ENCODE data around the gene UST. TPM values are rescaled to one million over a fixed set of nuclear protein-coding genes. Genes with fewer than 3 reads are reported as not detected.

Gene UST
- total RNA-seq, 1 donor from 2014 or later = under 0.01 TPM

GRCh38 chr6:149059557-149059956, 312.7 kb downstream of the UST start:
- no peak for DNase-seq (ENCODE audit: low read depth in 2 of 2)

- peak; percentile 56 to 65 for DNase-seq (ENCODE audit: low read depth in 2 of 2)
Measured at GRCh38 chr6:149060300-149060984, 313.6 kb downstream of the UST start.

DNA sequence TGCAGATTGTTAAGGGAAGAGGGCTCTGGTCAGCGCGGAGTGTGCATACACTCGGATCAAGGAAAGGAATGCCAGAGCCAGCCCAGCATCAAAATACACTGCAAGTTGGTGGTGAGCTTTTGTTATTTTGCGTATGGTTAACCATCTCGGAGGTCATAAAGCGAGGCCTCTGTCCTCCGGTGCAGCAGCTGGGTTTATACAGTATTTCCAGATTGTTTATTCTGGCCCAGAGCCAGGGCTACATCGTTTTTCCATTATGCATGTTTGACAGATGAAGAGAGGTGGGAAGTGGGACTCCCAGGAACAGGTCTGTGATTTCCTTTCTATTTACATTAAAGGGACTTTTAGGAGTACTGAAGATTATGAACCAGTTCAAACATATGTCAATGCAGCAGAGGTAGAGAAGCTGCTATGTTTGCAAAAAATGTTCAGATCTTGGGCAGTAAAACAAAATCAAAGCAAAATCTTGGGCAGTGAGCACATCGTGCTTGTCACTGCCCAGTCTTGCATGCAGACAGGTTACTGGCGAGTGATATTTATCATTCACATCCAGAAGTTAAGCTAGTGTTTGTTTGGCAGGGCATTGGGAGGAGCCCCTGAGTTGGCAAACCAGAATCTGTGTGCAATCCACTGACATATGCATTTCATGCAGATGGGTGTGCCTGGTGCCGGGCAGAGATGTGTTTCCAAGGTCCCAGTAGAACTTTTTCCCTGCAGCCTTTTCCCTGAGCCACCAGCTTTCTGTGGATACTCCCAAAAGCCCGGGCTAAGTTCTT, 314.3 kb downstream of the UST start:
- DNase-seq (ENCODE audit: low read depth in 2 of 2) = peak; percentile 50 to 68

GRCh38 chr6:149061930-149062329, 315.1 kb downstream of the UST start:
- no peak for DNase-seq (ENCODE audit: low read depth in 2 of 2)

DNA sequence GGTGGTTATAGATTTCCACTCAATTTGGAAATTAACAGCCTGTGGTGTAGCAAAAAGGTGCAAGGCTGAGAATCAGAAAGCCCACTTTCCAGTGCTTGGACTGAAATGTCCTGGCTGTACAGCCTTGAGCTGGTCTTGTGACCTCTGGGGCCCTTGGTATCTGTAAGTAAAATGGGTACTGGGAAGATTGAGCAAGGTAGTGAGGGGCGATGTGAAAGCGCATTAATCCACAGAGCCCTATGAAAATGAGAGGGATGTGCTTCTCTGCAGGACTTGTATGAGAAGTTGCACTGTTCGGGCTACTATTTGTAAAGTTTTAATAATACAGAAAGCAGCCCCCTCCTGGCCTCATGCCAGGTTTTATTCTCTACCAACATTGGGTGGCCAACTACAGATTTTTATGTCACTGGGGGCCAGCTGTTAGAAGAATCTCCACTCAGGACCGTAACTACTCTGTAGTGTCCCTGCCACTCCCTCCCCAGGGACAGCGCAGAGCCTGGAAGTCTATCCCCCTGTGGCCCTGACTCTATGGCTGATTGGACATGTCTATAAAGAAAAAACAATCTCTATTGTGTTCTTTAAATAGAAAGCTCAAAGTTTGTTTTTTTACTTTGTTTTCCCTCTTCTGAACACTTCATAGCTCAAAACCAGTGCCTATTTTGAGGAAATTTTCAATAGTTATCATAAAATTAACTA, 316.0 kb downstream of the UST start:
- no peak for DNase-seq (ENCODE audit: low read depth in 2 of 2)

DNA sequence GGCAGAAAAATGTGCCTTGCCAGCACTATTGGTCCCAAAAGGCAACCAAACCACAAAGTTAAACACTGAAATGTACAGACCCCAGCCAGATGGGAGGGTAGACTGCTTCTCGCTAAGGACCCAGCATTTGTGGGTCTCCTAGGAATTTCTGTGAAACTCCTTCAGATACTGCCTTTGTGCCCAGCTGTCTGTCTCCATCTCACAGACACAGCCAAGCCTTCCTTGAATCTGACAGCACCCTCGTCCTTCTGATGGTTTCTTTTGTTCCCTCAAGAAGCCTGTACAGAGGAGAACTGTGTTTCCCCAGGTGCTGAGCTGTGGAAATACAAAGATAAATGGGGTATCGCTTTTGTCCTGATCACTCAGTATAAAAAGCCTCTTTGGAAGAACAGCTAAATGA, 316.6 kb downstream of the UST start:
- no peak for DNase-seq (ENCODE audit: low read depth in 2 of 2)

DNA sequence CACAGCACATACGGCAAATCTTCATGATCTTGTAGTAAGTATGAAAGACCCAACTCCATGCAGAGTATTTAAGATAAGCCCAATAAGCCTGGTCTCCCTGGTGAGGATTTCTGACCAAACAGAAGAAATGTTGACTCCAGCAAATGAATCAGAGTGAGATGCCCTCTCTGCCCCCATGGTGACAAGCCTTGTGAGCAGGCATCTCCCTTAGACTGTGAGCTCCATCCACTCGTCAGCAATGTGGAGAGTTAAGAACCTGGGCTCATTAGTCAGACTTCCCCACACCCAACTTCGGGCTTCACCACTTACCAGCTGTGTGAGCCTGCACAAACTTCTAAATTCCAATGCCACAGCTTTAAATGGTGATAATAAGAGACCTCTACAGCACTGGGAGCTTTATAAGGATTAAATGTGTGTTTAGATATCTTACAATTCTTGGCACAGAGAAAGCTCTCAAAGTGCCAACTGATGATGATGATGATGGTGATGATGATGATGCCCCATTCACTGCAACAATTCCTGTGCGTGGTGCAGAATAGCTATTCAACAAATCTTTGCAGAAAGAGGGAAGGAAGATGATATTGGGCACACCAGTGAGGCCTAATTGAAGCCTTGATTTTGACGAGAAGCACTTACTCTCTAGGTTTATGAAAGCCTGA, 317.3 kb downstream of the UST start:
- no peak for DNase-seq (ENCODE audit: low read depth in 2 of 2)

DNA sequence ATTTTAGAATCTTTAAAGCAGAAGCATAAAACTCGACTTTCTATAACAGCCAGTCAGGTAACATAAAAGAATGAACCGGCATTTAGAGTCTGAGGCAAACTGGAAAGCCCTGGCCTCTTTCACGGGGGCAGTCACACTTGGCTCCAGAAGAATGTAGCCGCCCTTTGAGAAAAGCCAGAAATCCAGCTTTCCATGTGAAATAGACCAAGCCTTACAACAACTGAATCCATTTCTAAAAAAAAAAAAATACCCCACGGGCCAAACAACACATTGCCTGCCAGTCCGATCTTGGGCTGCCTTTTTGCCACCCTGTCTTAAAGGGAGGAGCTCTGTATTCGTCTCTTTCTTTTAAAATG, 317.8 kb downstream of the UST start:
- DNase-seq (ENCODE audit: low read depth in 2 of 2) = no peak

DNA sequence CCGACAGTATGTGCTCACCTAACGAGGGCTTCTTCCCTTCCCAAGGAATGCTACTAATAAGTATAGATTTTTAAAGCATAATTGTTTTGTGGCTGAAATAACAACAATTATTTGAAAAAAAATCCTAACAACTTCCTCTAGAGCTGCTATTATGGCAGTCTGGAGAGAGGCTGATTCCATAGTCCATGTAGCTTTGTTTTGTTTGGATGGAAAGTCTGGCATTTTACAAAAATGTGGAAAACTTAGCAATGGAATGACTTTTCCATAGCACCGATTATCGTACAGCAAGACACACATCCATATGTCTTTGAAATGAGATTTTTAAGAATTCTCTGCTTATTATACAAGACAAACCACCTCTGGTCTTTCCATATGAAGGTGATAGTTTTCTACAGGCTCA, 318.3 kb downstream of the UST start:
- DNase-seq (ENCODE audit: low read depth in 2 of 2) = peak in 1 of 2 donors; percentile 45

DNA sequence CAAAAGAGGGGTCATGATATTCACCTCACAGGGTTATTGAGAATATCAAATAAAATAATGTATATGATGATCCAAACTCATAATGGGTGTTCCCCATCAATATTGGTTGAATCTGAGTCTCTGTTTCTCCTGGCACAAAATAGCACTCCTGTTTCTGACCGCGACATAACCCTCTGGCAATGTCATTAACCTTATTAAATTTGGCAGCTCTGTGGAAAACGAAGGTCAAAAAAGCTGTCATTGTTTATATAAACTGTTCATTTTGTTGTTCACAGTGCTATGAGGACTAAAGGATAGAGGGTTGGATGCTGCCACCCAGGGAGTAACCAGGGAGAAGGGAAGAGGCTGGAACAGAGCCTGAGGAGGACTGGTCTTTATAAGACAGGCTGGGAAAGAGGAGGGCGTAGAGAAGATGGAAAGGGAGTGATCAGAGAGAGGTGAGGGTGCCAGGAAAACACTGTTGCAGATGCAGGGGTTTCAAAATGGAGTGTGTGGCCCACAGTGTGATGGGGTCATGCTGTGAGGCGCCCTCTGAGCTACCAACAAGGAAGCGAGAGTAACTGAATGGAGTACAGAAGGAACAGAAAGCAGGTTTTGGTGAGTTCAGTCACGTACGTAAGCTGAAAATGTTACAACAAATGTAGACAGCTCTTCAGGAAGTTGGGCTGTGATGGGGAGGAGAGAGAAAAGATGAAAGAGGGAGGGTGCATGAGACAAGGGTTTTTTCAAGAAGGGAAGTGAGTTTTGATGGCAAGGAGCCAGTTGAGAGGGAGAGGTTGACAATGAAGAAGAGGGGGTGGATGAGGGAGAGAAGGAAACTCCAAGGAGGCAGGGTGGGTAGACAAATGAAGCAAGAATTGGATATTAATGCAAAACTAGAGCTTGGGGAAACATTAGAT, 319.1 kb downstream of the UST start:
- no peak for DNase-seq (ENCODE audit: low read depth in 2 of 2)

DNA sequence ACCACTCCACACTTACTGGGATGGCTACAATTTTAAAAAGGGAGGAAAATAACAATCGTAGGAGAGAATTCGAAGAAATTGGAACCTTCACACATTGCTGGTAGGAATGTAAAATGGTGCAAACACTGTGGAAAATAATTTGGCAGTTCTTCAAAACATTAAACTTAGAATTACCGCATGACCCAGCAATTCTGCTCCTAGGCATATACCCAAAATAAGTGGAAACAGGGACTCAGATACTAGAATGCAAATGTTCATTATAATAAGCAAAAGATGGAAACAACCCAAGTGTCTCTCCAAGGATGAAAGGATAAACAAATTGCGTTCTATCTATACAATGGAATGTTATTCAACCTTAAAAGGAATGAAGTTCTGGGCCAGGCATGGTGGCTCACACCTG, 325.2 kb downstream of the UST start:
- DNase-seq (ENCODE audit: low read depth in 2 of 2) = no peak

- no peak for DNase-seq (ENCODE audit: low read depth in 2 of 2)
Measured at GRCh38 chr6:149074832-149075258, 328.0 kb downstream of the UST start.

DNA sequence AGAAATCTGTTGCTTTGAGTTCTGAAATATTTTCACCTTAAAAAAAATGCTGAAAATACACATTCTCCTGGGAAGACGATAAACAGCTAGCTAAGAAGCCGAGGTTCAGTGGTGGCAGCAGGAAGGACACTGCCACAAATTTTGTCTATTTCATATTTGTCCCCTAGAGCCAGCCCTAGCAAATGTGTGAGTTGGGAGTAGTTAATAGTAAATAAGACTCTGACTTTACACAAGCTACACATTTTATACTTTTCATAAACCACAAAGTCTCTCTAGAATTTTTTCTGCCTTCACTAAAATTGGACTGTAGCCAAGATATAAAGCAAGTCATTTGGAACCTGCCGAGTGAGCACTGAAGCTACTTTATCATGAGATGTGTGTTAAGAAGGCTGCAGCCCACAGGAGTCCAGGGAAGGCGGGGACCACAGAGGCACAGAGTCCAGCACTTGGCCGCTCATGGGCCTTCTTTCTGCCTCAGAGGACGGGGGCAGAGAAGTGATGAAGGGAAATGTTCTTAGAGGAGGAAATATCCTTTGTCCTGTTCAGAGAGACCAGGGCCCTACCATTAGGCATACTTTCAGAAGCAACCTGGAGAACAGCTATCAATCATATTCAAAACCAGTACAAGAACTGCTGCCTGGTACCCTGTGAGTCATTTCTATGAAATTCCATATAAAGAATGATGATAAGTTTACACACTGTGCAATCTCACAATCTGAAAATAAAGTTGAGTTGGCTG, 329.0 kb downstream of the UST start:
- peak in 1 of 2 donors; percentile 10 for DNase-seq (ENCODE audit: low read depth in 2 of 2)

DNA sequence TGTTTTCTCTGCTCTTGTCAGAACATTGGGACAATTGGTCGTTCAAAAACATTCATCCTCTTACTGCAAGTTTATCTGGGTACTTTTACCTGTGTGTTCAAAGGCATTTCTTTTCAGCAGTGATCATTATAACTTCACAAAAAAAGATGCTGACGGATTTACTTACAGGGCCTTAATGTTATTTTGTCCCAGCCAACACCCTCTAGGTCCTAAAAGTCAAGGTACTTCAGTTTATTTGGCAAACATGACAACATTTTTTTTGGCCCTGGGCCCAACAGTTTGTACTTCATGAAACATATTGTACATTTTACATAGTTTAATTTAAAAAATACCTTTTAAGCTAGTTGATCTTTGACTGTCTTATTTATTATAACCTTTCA, 329.5 kb downstream of the UST start:
- no peak for DNase-seq (ENCODE audit: low read depth in 2 of 2)

- DNase-seq (ENCODE audit: low read depth in 2 of 2) = no peak
Measured at GRCh38 chr6:149077208-149077607, 330.4 kb downstream of the UST start.

DNA sequence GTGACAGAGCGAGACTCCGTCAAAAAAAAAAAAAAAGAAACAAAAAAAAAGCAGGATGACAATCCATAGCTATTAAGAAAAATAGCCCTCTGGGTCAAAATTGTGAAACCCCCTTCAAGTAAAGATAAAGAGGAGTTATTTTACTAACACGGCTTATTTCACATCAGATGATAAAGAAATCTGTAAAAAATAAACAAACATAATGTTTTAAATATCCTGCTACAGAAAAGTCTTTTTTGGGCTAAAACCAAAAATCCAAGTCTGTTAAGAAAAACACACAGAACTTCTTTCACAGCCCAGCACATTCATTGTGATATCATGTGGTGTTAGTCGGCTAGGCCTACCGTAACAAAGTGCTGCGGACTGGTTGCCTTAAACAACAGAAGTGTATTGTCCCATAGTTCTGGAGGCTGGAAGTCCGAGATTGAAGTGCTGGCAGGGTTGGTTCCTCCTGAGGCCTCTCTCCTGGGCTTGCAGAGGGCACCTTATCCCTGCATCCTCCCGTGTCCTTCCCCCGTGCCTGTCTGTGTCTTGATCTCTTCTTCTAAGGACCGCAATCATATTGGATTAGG, 331.5 kb downstream of the UST start:
- DNase-seq (ENCODE audit: low read depth in 2 of 2) = no peak

DNA sequence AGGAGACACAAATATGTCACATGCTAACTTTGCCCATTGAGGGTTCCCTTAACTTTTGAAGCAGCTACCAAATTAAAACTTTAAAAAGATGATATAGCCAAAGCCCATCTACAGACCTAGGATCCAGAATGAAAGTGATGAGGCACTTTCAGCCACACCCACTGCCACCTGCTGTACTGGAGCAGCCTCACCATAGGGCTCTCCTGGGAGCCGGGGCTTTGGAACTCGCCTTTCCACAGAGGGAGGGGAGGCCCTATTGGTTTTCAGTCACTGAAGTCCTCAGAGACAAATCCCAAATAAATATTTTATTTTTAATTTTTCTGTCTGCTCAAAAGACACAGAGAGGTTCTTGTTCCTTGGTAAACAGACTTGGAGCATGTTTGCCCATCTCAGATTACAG, 332.6 kb downstream of the UST start:
- DNase-seq (ENCODE audit: low read depth in 2 of 2) = no peak

DNA sequence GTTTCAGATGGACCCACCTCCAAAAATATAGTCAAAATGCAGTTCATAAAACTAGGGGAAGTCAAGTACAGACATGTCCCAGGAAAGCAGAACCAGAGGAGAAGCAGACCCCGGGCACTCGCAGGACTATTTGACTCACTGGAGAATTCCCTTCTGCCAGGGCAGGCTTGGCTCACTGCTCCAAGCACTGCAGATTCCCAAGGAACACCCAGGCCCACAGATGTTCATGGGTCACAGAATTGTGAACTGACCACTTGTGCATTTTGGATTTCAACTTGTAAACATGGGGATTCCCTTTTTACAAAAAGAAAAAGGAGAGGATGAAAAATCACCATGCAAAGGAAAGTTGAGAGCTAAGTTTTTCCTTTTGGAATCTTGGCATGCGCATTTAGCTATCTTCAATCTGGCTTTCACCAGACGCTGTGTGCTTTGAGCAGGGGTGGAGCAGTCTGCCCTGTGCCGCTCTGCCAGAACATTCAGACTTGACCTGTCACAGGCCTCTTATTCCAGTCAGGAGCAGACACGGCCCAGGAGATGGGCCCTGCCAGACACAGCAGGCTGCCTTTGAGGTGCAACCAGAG, 333.2 kb downstream of the UST start:
- DNase-seq (ENCODE audit: low read depth in 2 of 2) = no peak

DNA sequence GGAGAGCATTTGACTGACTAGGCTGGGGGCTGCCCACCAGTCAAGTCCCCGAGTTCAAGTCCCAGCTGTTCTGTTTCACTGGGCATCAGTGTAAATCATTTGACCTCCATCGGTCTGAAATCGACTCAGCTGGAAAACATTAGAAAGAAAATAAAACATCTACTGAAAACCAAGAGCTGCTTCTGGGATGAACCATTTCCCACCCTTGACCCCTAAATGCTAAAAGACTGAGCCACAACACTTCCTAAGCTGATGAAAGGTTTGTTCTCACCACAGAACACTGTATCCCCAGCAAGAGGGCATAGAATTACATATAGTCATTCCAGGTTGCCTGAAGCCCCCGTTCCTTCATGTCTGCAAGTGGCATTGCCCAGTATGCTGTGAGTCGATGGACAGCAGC, 333.7 kb downstream of the UST start:
- no peak for DNase-seq (ENCODE audit: low read depth in 2 of 2)

DNA sequence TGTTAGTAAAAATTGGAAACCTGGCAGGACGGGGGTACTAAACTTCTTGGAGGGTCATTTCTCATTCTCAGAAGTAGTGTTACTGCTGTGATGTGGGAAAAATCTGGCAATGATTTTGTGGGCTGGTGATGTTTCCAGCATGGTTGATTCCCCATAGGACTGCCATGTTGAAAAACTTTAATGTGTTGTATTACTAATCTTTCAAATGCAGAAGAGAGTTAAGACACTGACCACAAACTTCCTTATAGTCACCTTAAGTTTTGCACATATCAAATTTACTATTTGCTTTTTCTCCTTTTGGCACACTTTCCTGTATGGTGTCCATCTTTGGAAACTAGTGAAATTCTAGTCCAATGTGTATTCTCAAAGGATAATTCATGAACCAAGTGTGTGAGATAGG, 334.5 kb downstream of the UST start:
- no peak for DNase-seq (ENCODE audit: low read depth in 2 of 2)
